HG02571 (cell line): ENCODE measurements around the gene ZNHIT6.
"Not testable (repeated sequence)": the region's sequence is repeated elsewhere in the genome, so short reads cannot be mapped to it uniquely, and the experiment has no call there.

ENCODE experiments used
- ATAC-seq: cut with Tn5 transposase; IDR thresholded peaks from one replicate; pipeline ENCODE4 v1.9.1; 2021; ENCODE audit warnings: mild to moderate bottlenecking, moderate library complexity; ENCODE audit not compliant: unreplicated experiment

Gene ZNHIT6, protein sequence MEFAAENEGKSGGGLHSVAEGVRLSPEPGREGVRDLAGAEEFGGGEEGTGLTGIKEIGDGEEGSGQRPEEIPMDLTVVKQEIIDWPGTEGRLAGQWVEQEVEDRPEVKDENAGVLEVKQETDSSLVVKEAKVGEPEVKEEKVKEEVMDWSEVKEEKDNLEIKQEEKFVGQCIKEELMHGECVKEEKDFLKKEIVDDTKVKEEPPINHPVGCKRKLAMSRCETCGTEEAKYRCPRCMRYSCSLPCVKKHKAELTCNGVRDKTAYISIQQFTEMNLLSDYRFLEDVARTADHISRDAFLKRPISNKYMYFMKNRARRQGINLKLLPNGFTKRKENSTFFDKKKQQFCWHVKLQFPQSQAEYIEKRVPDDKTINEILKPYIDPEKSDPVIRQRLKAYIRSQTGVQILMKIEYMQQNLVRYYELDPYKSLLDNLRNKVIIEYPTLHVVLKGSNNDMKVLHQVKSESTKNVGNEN

GRCh38 chr1:85707990-85708828 is at the start of gene ZNHIT6:
TSS of gene ZNHIT6 (minus strand) at chr1:85708433. CDS start at chr1:85708284, 149 bp downstream.
- ATAC-seq, result peak; percentile 84

DNA sequence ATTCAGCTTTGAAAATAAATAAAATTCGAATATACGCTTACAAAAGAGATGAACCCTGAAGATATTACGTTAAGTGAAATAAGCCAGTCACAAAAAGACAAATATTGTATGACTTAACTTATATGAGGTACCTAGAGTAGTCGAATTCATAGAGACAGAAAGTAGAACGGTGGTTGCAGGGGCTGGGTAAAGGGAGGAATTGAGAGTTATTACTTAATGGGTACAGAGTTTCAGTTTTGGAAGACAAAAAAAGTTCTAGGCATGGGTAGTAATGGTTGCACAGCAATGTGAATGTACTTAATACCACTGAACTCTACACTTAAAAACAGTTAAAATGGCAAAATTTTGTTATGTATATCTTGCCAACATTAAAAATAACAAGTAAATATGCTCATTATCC is 48.6 kb upstream of the ZNHIT6 start:
- ATAC-seq, result peak; percentile 59

- no peak for ATAC-seq
These were observed 39.9 kb upstream of the ZNHIT6 start for GRCh38 chr1:85748120-85748519.

GRCh38 chr1:85746777-85747176 is 38.5 kb upstream of the ZNHIT6 start:
- no peak for ATAC-seq

DNA sequence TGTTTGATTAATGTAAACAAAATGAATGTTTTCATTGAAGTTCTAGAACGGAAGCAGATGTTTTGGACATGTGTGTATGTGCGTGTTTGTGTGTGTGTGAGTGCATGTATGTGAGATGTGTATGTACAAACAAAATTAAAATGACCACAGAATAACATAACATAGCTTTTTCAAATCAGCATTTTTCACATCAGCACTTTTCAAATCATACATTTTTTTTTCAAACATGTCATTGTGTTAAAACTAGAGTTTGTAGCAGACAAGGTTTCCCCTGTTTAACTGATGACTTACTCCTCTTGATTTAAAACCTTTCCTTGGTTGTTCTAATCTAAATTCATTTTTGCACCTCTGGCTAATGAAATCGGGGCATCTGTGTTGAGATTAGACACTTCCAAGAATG is 35.6 kb upstream of the ZNHIT6 start:
- no peak for ATAC-seq

GRCh38 chr1:85734931-85735330 is 26.7 kb upstream of the ZNHIT6 start:
- no peak for ATAC-seq

GRCh38 chr1:85718678-85719340 is 10.6 kb upstream of the ZNHIT6 start:
- no peak for ATAC-seq

- not testable (repeated sequence) for ATAC-seq
These were observed 6.3 kb upstream of the ZNHIT6 start for GRCh38 chr1:85714418-85715114.

GRCh38 chr1:85708829-85709227 is 595 bp upstream of the ZNHIT6 start:
- no peak for ATAC-seq

GRCh38 chr1:85707267-85707989 is 805 bp downstream of the ZNHIT6 start:
- ATAC-seq, result no peak

- no peak for ATAC-seq
These were observed 2.3 kb downstream of the ZNHIT6 start for GRCh38 chr1:85705940-85706339.

GRCh38 chr1:85700422-85700821 is 7.8 kb downstream of the ZNHIT6 start:
- ATAC-seq, result no peak

DNA sequence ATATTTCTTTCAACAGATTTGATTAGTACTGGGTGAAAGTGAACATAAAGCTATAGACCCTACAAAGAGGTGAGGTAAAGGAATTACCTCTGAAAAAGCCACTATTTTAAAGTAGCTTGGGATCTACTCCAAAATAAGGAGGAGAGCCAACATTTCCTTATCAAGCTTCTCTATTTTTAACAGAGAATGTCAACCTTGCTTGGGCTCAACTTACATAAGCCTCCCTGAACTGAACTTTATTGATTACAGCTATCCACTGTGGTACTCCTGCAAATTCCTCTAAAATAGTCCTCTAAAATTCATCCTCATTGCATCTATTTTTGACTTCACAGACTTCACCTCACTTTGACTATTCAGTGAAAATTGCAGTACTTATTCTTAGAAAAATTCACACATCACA is 10.3 kb downstream of the ZNHIT6 start:
- no peak for ATAC-seq

DNA sequence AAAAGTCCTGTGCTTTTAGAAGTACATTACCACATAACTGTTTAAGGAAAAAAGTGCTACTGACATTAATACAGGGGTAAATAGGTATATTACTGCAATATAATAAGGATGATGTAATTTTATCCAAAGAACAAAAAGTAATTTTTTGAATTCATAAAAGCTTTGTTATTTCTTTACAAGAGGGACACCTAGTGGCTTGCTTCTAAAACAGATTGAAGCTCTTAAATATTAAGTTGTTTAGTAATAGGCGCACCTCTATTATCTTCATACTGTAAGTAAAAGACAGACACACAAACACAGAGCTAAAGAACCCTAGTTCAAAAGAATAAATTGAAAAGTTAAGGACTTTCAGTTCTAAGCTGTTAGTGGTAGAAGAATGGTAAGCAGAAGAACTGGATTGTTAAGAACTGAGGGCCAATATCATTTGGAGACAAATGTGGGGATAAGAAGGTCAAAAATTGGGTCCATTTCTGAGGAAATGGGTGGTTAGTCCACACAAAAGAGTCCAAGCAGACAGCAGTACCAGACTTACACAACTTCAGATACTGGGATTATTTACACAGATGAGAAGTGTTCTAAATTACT is 15.4 kb downstream of the ZNHIT6 start:
- no peak for ATAC-seq

GRCh38 chr1:85689775-85690404 is 18.3 kb downstream of the ZNHIT6 start:
- no peak for ATAC-seq

GRCh38 chr1:85683292-85684025 is 24.8 kb downstream of the ZNHIT6 start:
- ATAC-seq, result no peak

GRCh38 chr1:85681087-85681486 is 27.1 kb downstream of the ZNHIT6 start:
- ATAC-seq, result no peak

- no peak for ATAC-seq
These were observed 30.0 kb downstream of the ZNHIT6 start for GRCh38 chr1:85678193-85678592.

DNA sequence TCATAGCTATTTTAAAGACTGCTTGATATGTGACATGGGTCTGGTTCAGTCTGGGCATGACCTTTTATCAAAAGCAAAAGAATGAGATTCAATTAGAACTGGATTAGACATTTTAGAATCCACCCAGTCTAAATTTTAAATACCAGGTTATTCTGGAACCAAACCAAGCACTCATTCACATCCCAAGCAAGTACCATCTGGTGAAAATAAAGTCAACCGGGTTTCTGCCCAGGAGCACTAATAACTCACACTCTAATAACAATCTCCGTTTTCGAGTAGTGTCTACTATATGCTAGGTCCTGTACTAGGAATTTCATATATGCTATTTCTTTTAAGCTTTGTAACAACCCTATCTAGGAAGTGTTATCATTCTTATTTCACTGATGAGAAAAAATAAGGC is 30.6 kb downstream of the ZNHIT6 start:
- no peak for ATAC-seq
